ENCODE data around the gene DISC1. TPM values are rescaled to one million over a fixed set of nuclear protein-coding genes. Genes with fewer than 3 reads are reported as not detected.

The DISC1 gene
- total and polyA plus RNA-seq, 2 of the 13 experiments (the other 11 are each of a cell fraction or from before 2014, with no cell fraction given), result 4.2 to 4.6 TPM

DNA sequence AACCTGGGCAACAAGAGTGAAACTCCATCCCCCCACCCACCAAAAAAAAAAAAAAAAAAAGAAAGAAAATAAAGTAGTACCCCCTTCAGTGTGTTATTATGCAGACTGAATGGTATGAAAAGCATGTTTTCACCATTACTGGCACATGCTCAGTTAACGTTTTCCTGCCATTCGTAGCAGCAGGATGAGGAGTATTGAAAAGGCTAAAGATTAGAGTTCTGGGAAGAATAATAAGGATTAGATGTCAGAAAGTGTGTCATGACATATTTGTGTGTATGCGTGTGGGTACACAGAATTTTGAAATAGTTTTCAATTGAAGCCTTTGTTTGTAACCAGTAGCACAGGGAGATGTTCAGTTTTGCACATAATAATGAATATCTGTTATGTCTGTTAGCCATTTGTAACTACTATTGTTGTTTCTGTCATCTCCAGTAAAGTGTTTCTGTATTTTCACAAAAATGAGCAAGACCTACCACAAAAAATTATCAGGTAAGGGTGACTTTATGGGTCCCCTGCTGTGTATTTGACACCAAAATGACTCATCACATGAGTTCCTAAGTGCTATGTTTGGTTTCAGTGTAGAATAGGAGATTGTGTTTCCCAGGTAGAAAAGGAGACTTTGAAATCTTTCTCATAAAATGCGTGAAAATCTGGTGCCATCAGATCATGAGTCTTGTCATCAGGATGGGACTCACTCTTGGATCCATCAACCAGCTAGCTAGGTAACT is 358.9 kb downstream of the DISC1 start:
- in situ Hi-C loops (cut with HindIII; ENCODE audit: extremely low pct_ligation_motif_present, low pct_unique_long_range_greater_than_20kb), result no loop called here
- no peaks in the 10 kb centered on the region for H3K36me3 ChIP-seq (replicated peaks in 1 of 2; ENCODE audit: control insufficient read depth in 1 of 2, insufficient read depth in 2 of 2, low read length in 2 of 2)
- intact Hi-C loops (cut with micrococcal nuclease; ENCODE audit: unreplicated experiment), result loop anchor here (10.0 kb wide), 1 partner anchor 121 kb away; no protein-coding TSS in a partner anchor
- WGBS (ENCODE audit: low lambda C conversion rate), result 97% methylated on average over 4 of the region's 4 CpGs
- H3K4me2 ChIP-seq (ENCODE audit: low read depth, low read length), result no peak overlapping the region
- FAIRE-seq, result no peak
- no TSS peak for BruUV-seq (replicated peaks)
- no peak overlapping the region for H2AFZ ChIP-seq (ENCODE audit: low read length)
- no peaks in the 10 kb centered on the region for H3K9me3 ChIP-seq (ENCODE audit: low read length)
- TF ChIP-seq AGO1 (IDR thresholded peaks at IDR 0.05; ENCODE audit: low read depth, low read length, poor library complexity, severe bottlenecking) (no peak), ARID4A (CRISPR knock-in tag; IDR thresholded peaks at IDR 0.05; ENCODE audit: borderline replicate concordance) (no peak), NFKB2 (CRISPR knock-in tag; IDR thresholded peaks at IDR 0.05; ENCODE audit: borderline replicate concordance) (no peak), ZNF224 (CRISPR knock-in tag; IDR thresholded peaks at IDR 0.05) (no peak), ZNF512B (CRISPR knock-in tag; IDR thresholded peaks at IDR 0.05; ENCODE audit: borderline replicate concordance) (no peak), SP4 (CRISPR knock-in tag; IDR thresholded peaks at IDR 0.05) (no peak), KLF9 (CRISPR knock-in tag; IDR thresholded peaks at IDR 0.05; ENCODE audit: low read depth) (no peak), NBN (conservative IDR thresholded peaks at IDR 0.05) (no peak), XBP1 (CRISPR knock-in tag; IDR thresholded peaks at IDR 0.05) (no peak), ZNF160 (CRISPR knock-in tag; IDR thresholded peaks at IDR 0.05) (no peak), SSRP1 (CRISPR knock-in tag; IDR thresholded peaks at IDR 0.05) (no peak), SNAPC2 (CRISPR knock-in tag; IDR thresholded peaks at IDR 0.05) (no peak), ZNF138 (CRISPR knock-in tag; IDR thresholded peaks at IDR 0.05; ENCODE audit: low read depth) (no peak), BCL6 (CRISPR knock-in tag; IDR thresholded peaks at IDR 0.05) (no peak), ZNF468 (CRISPR knock-in tag; IDR thresholded peaks at IDR 0.05) (no peak), ZFY (CRISPR knock-in tag; IDR thresholded peaks at IDR 0.05) (no peak), HIVEP1 (CRISPR knock-in tag; IDR thresholded peaks at IDR 0.05) (no peak)
- CTCF ChIA-PET (ENCODE audit: low intra/inter-chr PET ratio, low total read pairs), result no interaction called here
- POLR2A ChIA-PET, result no interaction called here
- no peak for DNase-seq (ENCODE audit: low spot score)
- H3K4me1 ChIP-seq (ENCODE audit: insufficient read depth, low read length), result no peaks in the 10 kb centered on the region
- no peaks in the 10 kb centered on the region for H3K27me3 ChIP-seq (ENCODE audit: control insufficient read depth in 1 of 2, insufficient read depth in 2 of 2, low read length in 2 of 2)
- H3K79me2 ChIP-seq (ENCODE audit: insufficient read depth, low read length), result no peaks in the 10 kb centered on the region
- no peaks in the 10 kb centered on the region for H4K20me1 ChIP-seq (ENCODE audit: insufficient read depth, low read length)
- no peak for ATAC-seq
- no peak overlapping the region for H3K4me3 ChIP-seq (replicated peaks in 1 of 3; ENCODE audit: insufficient read depth in 1 of 3, low read depth in 2 of 3, low read length in 3 of 3)
- no peak overlapping the region for H3K9ac ChIP-seq (ENCODE audit: insufficient read depth, low read depth, low read length)
- H3K27ac ChIP-seq (ENCODE audit: extremely low read length, insufficient read depth, low read length), result no peak overlapping the region
